Measurements from ENCODE around the gene CACNA1C. TPM values are rescaled to one million over a fixed set of nuclear protein-coding genes. Genes with fewer than 3 reads are reported as not detected.

The CACNA1C gene
- total RNA-seq, 2 donors from 2014 or later = 0.86 to 6.3 TPM

- Histone ChIP-seq H3K27ac (ENCODE audit: low read depth, low read length) (no peak overlapping the region), H3K9ac (ENCODE audit: extremely low read depth, low read length, poor library complexity, severe bottlenecking) (no peak overlapping the region), H3K4me3 (ENCODE audit: low read length) (no peak overlapping the region), H3K36me3 (ENCODE audit: control insufficient read depth, insufficient read depth, low read length) (no peaks in the 10 kb centered on the region), H3K27me3 (ENCODE audit: control insufficient read depth, insufficient read depth, low read length, poor library complexity, severe bottlenecking) (no peaks in the 10 kb centered on the region), H3K9me3 (ENCODE audit: control insufficient read depth, low read length) (no peaks in the 10 kb centered on the region), H3K4me1 (ENCODE audit: control insufficient read depth, insufficient read depth, low read length) (no peaks in the 10 kb centered on the region)
- peaks cover 5% of the 10 kb centered on the region for H3K27me3 Mint-ChIP-seq (ENCODE audit: insufficient read depth)
- H3K36me3 Mint-ChIP-seq (ENCODE audit: low read depth) = no peaks in the 10 kb centered on the region
- no peak for TF ChIP-seq CTCF (conservative IDR thresholded peaks at IDR 0.05)
- no peak overlapping the region for H3K27ac Mint-ChIP-seq
- WGBS, 2 experiments (ENCODE audit: insufficient coverage in 1 of 2, insufficient read length in 1 of 2) = 91 to 100% methylated on average over 2 to 5 of the region's 5 CpGs
- H3K9me3 Mint-ChIP-seq = no peaks in the 10 kb centered on the region
- no peak for DNase-seq
- H3K4me3 Mint-ChIP-seq = no peak overlapping the region
- peaks cover 4% of the 10 kb centered on the region for H3K4me1 Mint-ChIP-seq
Observed at GRCh38 chr12:2335109-2335508, 282.3 kb downstream of the CACNA1C start.

- H3K36me3 Mint-ChIP-seq (ENCODE audit: low read depth) = no peaks in the 10 kb centered on the region
- 91 to 100% methylated on average over 1 to 3 of the region's 3 CpGs for WGBS, 2 experiments (ENCODE audit: insufficient coverage in 1 of 2, insufficient read length in 1 of 2)
- Histone ChIP-seq H3K9ac (ENCODE audit: extremely low read depth, low read length, poor library complexity, severe bottlenecking) (no peak overlapping the region), H3K9me3 (ENCODE audit: control insufficient read depth, low read length) (no peaks in the 10 kb centered on the region), H3K4me1 (ENCODE audit: control insufficient read depth, insufficient read depth, low read length) (no peaks in the 10 kb centered on the region), H3K4me3 (ENCODE audit: low read length) (no peak overlapping the region), H3K27ac (ENCODE audit: low read depth, low read length) (no peak overlapping the region), H3K27me3 (ENCODE audit: control insufficient read depth, insufficient read depth, low read length, poor library complexity, severe bottlenecking) (no peaks in the 10 kb centered on the region), H3K36me3 (ENCODE audit: control insufficient read depth, insufficient read depth, low read length) (no peaks in the 10 kb centered on the region)
- no peak for TF ChIP-seq CTCF (conservative IDR thresholded peaks at IDR 0.05)
- no peak overlapping the region for H3K27ac Mint-ChIP-seq
- no peak for DNase-seq
- H3K27me3 Mint-ChIP-seq (ENCODE audit: insufficient read depth) = peaks cover 5% of the 10 kb centered on the region
- peaks cover 4% of the 10 kb centered on the region for H3K4me1 Mint-ChIP-seq
- no peaks in the 10 kb centered on the region for H3K9me3 Mint-ChIP-seq
- no peak overlapping the region for H3K4me3 Mint-ChIP-seq
Observed at GRCh38 chr12:2335513-2335912, 282.7 kb downstream of the CACNA1C start.

- TF ChIP-seq CTCF (conservative IDR thresholded peaks at IDR 0.05) = no peak
- H3K9ac ChIP-seq (ENCODE audit: extremely low read depth, low read length, poor library complexity, severe bottlenecking) = no peak overlapping the region
- no peak overlapping the region for H3K4me3 Mint-ChIP-seq
- no peak overlapping the region for H3K27ac Mint-ChIP-seq
- 80% methylated on average over 3 of the region's 3 CpGs; no CpG with 5 or more reads in 1 of the 2 experiments for WGBS, 2 experiments (ENCODE audit: insufficient coverage in 1 of 2, insufficient read length in 1 of 2)
- no peaks in the 10 kb centered on the region for H3K36me3 ChIP-seq (ENCODE audit: control insufficient read depth, insufficient read depth, low read length)
- peaks cover 5% of the 10 kb centered on the region for H3K27me3 Mint-ChIP-seq (ENCODE audit: insufficient read depth)
- H3K36me3 Mint-ChIP-seq (ENCODE audit: low read depth) = no peaks in the 10 kb centered on the region
- H3K4me3 ChIP-seq (ENCODE audit: low read length) = no peak overlapping the region
- no peaks in the 10 kb centered on the region for H3K4me1 ChIP-seq (ENCODE audit: control insufficient read depth, insufficient read depth, low read length)
- H3K27ac ChIP-seq (ENCODE audit: low read depth, low read length) = no peak overlapping the region
- H3K9me3 Mint-ChIP-seq = no peaks in the 10 kb centered on the region
- no peak for DNase-seq
- peaks cover 6% of the 10 kb centered on the region for H3K4me1 Mint-ChIP-seq
- H3K9me3 ChIP-seq (ENCODE audit: control insufficient read depth, low read length) = no peaks in the 10 kb centered on the region
- H3K27me3 ChIP-seq (ENCODE audit: control insufficient read depth, insufficient read depth, low read length, poor library complexity, severe bottlenecking) = no peaks in the 10 kb centered on the region
Observed at GRCh38 chr12:2335916-2336315, 283.1 kb downstream of the CACNA1C start.

Measured in endodermal cell (in vitro differentiated cells).